ENCODE measurements around the gene KSR2.

GRCh38 chr12:117461732-117462131, 507.1 kb downstream of the KSR2 start:
- no peak for TF ChIP-seq SUZ12 (IDR thresholded peaks at IDR 0.05; ENCODE audit: extremely low read depth, insufficient read depth, insufficient read length)
- no peak for TF ChIP-seq ZNF274 (IDR thresholded peaks at IDR 0.05; ENCODE audit: low read depth, low read length)
- no peak for TF ChIP-seq YY1 (IDR thresholded peaks at IDR 0.05; ENCODE audit: insufficient read depth, insufficient read length)
